OCI-LY3 (cell line): Measurements from ENCODE around the gene TUFT1.
"Not testable (repeated sequence)": the region's sequence is repeated elsewhere in the genome, so short reads cannot be mapped to it uniquely, and the experiment has no call there.

Experiments
- H2AFZ ChIP-seq: fragments of 200-600, 300-600 bp; shearing (Covaris generic); 2 replicates; pipeline ENCODE4 v1.6.0; 2014; ENCODE audit warnings: antibody characterized with exemption, low read depth, low read length
- H3K27ac ChIP-seq: fragments of 200-600, 300-600 bp; sonication (generic); 2 replicates; pipeline ENCODE4 v1.5.1; 2014; ENCODE audit warnings: mild to moderate bottlenecking, low read length, moderate library complexity, mixed read lengths
- H3K27me3 ChIP-seq: fragments of 200-600, 300-600 bp; sonication (generic); 2 replicates; pipeline ENCODE4 v1.6.1; 2014; ENCODE audit warnings: low read depth, low read length, mixed read lengths
- H3K36me3 ChIP-seq: fragments of 200-600, 300-600 bp; sonication (generic); replicated peaks from 2 replicates; pipeline ENCODE3; 2014; ENCODE audit warnings: low read depth, low read length, mixed read lengths
- H3K4me1 ChIP-seq: fragments of 300-600, 200-600 bp; sonication (generic); 2 replicates; pipeline ENCODE4 v1.6.1; 2014; ENCODE audit warnings: low read length, mixed read lengths
- H3K4me2 ChIP-seq: fragments of 200-600, 300-600 bp; sonication (generic); 2 replicates; pipeline ENCODE4 v1.6.1; 2014; ENCODE audit warnings: low read length, mixed read lengths
- H3K4me3 ChIP-seq: fragments of 300-600, 200-600 bp; sonication (generic); 2 replicates; pipeline ENCODE4 v1.5.1; 2014; ENCODE audit warnings: antibody characterized with exemption, mild to moderate bottlenecking, low read length, moderate library complexity
- H3K79me2 ChIP-seq: fragments of 300-600, 200-600 bp; shearing (Covaris generic); 2 replicates; pipeline ENCODE4 v1.6.1; 2014; ENCODE audit warnings: mild to moderate bottlenecking, low read length, mixed read lengths
- H3K9ac ChIP-seq: fragments of 300-600, 200-600 bp; shearing (Covaris generic); 2 replicates; pipeline ENCODE4 v1.6.0; 2014; ENCODE audit warnings: mild to moderate bottlenecking, low read length, moderate library complexity
- H3K9me3 ChIP-seq: fragments of 200-600, 300-600 bp; shearing (Covaris generic); 2 replicates; pipeline ENCODE4 v1.6.1; 2014; ENCODE audit warnings: low read length, mixed read lengths; ENCODE audit not compliant: insufficient read depth
- H4K20me1 ChIP-seq: fragments of 200-600, 300-600 bp; sonication (generic); 2 replicates; pipeline ENCODE4 v1.6.1; 2016; ENCODE audit warnings: low read length, mixed read lengths; ENCODE audit not compliant: insufficient read depth
- CTCF ChIP-seq: fragments of 200-600, 300-600 bp; sonication (generic); IDR thresholded peaks from 2 replicates; pipeline ENCODE4 v1.5.1; 2014; ENCODE audit warnings: antibody characterized with exemption, low read length, low read depth
- EZH2phosphoT487 ChIP-seq: fragments of 200-600 bp; shearing (Covaris generic); IDR thresholded peaks from 2 replicates; pipeline ENCODE4 v1.6.1; 2018; ENCODE audit warnings: antibody characterized with exemption, mixed run types, low read depth

TUFT1 gene

GRCh38 chr1:151618003-151618402, 77.9 kb downstream of the TUFT1 start:
- peaks cover 73% of the 10 kb centered on the region for H3K79me2 ChIP-seq
- peaks cover 12% of the 10 kb centered on the region; the same call in 1 of the 2 replicates for H4K20me1 ChIP-seq
- H3K4me1 ChIP-seq = peaks cover 19% of the 10 kb centered on the region

GRCh38 chr1:151618470-151618869, 78.4 kb downstream of the TUFT1 start:
- Histone ChIP-seq H4K20me1 (peaks cover 12% of the 10 kb centered on the region; the same call in 1 of the 2 replicates), H3K4me2 (no peak overlapping the region), H2AFZ (no peak overlapping the region), H3K4me1 (peaks cover 15% of the 10 kb centered on the region), H3K79me2 (peaks cover 72% of the 10 kb centered on the region), H3K9me3 (no peaks in the 10 kb centered on the region), H3K27ac (no peak overlapping the region), H3K9ac (no peak overlapping the region), H3K4me3 (no peak overlapping the region), H3K36me3 (no peaks in the 10 kb centered on the region), H3K27me3 (no peaks in the 10 kb centered on the region)
- TF ChIP-seq EZH2phosphoT487 (no peak), CTCF (no peak)

More at GRCh38 chr1:151618003-151618402, 77.9 kb downstream of the TUFT1 start:
- Histone ChIP-seq H3K4me2 (no peak overlapping the region), H3K9me3 (no peaks in the 10 kb centered on the region), H3K36me3 (no peaks in the 10 kb centered on the region), H3K4me3 (no peak overlapping the region), H3K27me3 (no peaks in the 10 kb centered on the region), H2AFZ (no peak overlapping the region), H3K27ac (no peak overlapping the region), H3K9ac (no peak overlapping the region)
- TF ChIP-seq CTCF = no peak
- no peak for TF ChIP-seq EZH2phosphoT487

GRCh38 chr1:151618996-151619395, 78.9 kb downstream of the TUFT1 start:
- H3K9ac ChIP-seq, H3K27ac ChIP-seq, H3K4me3 ChIP-seq, H2AFZ ChIP-seq, H3K4me2 ChIP-seq, H3K9me3 ChIP-seq, H3K27me3 ChIP-seq, H3K36me3 ChIP-seq: not testable (repeated sequence)
- peaks cover 13% of the 10 kb centered on the region for H3K4me1 ChIP-seq
- peaks cover 70% of the 10 kb centered on the region for H3K79me2 ChIP-seq
- peaks cover 12% of the 10 kb centered on the region; the same call in 1 of the 2 replicates for H4K20me1 ChIP-seq

GRCh38 chr1:151619489-151620093, 79.5 kb downstream of the TUFT1 start:
- H3K27ac ChIP-seq = no peak overlapping the region
- no peak for TF ChIP-seq EZH2phosphoT487
- H4K20me1 ChIP-seq = peaks cover 12% of the 10 kb centered on the region; the same call in 1 of the 2 replicates
- no peaks in the 10 kb centered on the region for H3K27me3 ChIP-seq
- H3K79me2 ChIP-seq = peaks cover 69% of the 10 kb centered on the region
- H3K4me3 ChIP-seq = no peak overlapping the region
- H2AFZ ChIP-seq = no peak overlapping the region
- H3K9me3 ChIP-seq = no peaks in the 10 kb centered on the region
- H3K4me2 ChIP-seq = no peak overlapping the region
- H3K9ac ChIP-seq = no peak overlapping the region
- H3K36me3 ChIP-seq = no peaks in the 10 kb centered on the region
- H3K4me1 ChIP-seq = peaks cover 13% of the 10 kb centered on the region

GRCh38 chr1:151620286-151620685, 80.2 kb downstream of the TUFT1 start:
- TF ChIP-seq EZH2phosphoT487 (no peak), CTCF (no peak)
- H3K9me3 ChIP-seq = no peaks in the 10 kb centered on the region
- no peak overlapping the region for H3K4me2 ChIP-seq
- 0 out of 2 replicates have a peak, but pooled peaks cover 9% of the 10 kb centered on the region for H4K20me1 ChIP-seq
- no peak overlapping the region for H3K9ac ChIP-seq
- H3K36me3 ChIP-seq = no peaks in the 10 kb centered on the region
- H3K4me3 ChIP-seq = no peak overlapping the region
- no peaks in the 10 kb centered on the region for H3K27me3 ChIP-seq
- H3K4me1 ChIP-seq = peaks cover 13% of the 10 kb centered on the region
- peaks cover 68% of the 10 kb centered on the region for H3K79me2 ChIP-seq
- H3K27ac ChIP-seq = no peak overlapping the region
- H2AFZ ChIP-seq = no peak overlapping the region
